Loucy (cell line): ENCODE measurements around the gene PRUNE2.
"Not testable (repeated sequence)": the region's sequence is repeated elsewhere in the genome, so short reads cannot be mapped to it uniquely, and the experiment has no call there.

Experiments
- H2AFZ ChIP-seq: fragments of 200-600 bp; sonication (generic); 2 replicates; pipeline ENCODE4 v1.6.0; 2016; ENCODE audit warnings: antibody characterized with exemption, mild to moderate bottlenecking, low read length, moderate library complexity
- H3F3A ChIP-seq: fragments of 200-600 bp; 2 replicates; pipeline ENCODE4 v1.6.0; 2016; ENCODE audit warnings: antibody characterized with exemption, low read depth, mild to moderate bottlenecking
- H3K27me3 ChIP-seq: fragments of 200-600 bp; sonication (generic); 2 replicates; pipeline ENCODE4 v1.6.1; 2014; ENCODE audit warnings: low read length, mild to moderate bottlenecking; ENCODE audit not compliant: insufficient read depth, poor library complexity, severe bottlenecking
- H3K36me3 ChIP-seq: fragments of 200-600 bp; sonication (generic); 2 replicates; pipeline ENCODE4 v1.6.1; 2016; ENCODE audit warnings: low read length; ENCODE audit not compliant: insufficient read depth
- H3K4me1 ChIP-seq: fragments of 200-600 bp; sonication (generic); 2 replicates; pipeline ENCODE4 v1.5.1; 2014; ENCODE audit warnings: low read length, mild to moderate bottlenecking; ENCODE audit not compliant: insufficient read depth, poor library complexity, severe bottlenecking
- H3K4me2 ChIP-seq: fragments of 200-600 bp; sonication (generic); 2 replicates; pipeline ENCODE4 v1.6.0; 2014; ENCODE audit warnings: antibody characterized with exemption, low read length, low read depth, mild to moderate bottlenecking; ENCODE audit not compliant: poor library complexity, severe bottlenecking
- H3K4me3 ChIP-seq: fragments of 200-600 bp; sonication (generic); 2 replicates; pipeline ENCODE4 v1.5.1; 2014; ENCODE audit warnings: low read length, mild to moderate bottlenecking, mixed read lengths; ENCODE audit not compliant: poor library complexity, severe bottlenecking
- H3K79me2 ChIP-seq: fragments of 200-600 bp; sonication (generic); 2 replicates; pipeline ENCODE4 v1.6.1; 2014; ENCODE audit warnings: low read length; ENCODE audit not compliant: insufficient read depth
- H3K9ac ChIP-seq: fragments of 200-600 bp; sonication (generic); 2 replicates; pipeline ENCODE4 v1.6.0; 2014; ENCODE audit warnings: mild to moderate bottlenecking, low read depth, low read length, moderate library complexity; ENCODE audit not compliant: poor library complexity, severe bottlenecking
- H3K9me2 ChIP-seq: fragments of 200-600 bp; sonication (generic); replicated peaks from 2 replicates; pipeline ENCODE4 v1.6.1; 2016; ENCODE audit warnings: low read depth, low read length, mixed read lengths
- H3K9me3 ChIP-seq: fragments of 200-600 bp; sonication (generic); 2 replicates; pipeline ENCODE4 v1.6.1; 2014; ENCODE audit warnings: mild to moderate bottlenecking, antibody characterized with exemption, low read length, low read depth; ENCODE audit not compliant: insufficient read depth
- H4K20me1 ChIP-seq: fragments of 200-600 bp; sonication (generic); 2 replicates; pipeline ENCODE4 v1.6.0; 2014; ENCODE audit warnings: antibody characterized with exemption, low read length, mild to moderate bottlenecking; ENCODE audit not compliant: insufficient read depth, poor library complexity, severe bottlenecking
- CTCF ChIP-seq: fragments of 200-600 bp; sonication (generic); conservative IDR thresholded peaks from 2 replicates; pipeline ENCODE4 v1.5.1; 2014; ENCODE audit warnings: mild to moderate bottlenecking, antibody characterized with exemption, low read length
- EZH2phosphoT487 ChIP-seq: fragments of 200-600 bp; IDR thresholded peaks from 2 replicates; pipeline ENCODE4 v1.6.1; 2018; ENCODE audit warnings: antibody characterized with exemption, mild to moderate bottlenecking, moderate library complexity, borderline replicate concordance

The PRUNE2 gene

GRCh38 chr9:76676857-76677256 is 229.1 kb downstream of the PRUNE2 start:
- TF ChIP-seq CTCF (no peak), EZH2phosphoT487 (no peak)
- Histone ChIP-seq H2AFZ (no peak overlapping the region), H3K36me3 (no peaks in the 10 kb centered on the region), H3F3A (no peaks in the 10 kb centered on the region), H3K9me2 (no peaks in the 10 kb centered on the region), H3K4me3 (no peak overlapping the region), H3K9me3 (no peaks in the 10 kb centered on the region), H3K4me2 (no peak overlapping the region), H3K9ac (no peak overlapping the region), H4K20me1 (no peaks in the 10 kb centered on the region), H3K4me1 (no peaks in the 10 kb centered on the region), H3K27me3 (no peaks in the 10 kb centered on the region), H3K79me2 (no peaks in the 10 kb centered on the region)

- peak overlapping the region; percentile 20 for H3K9ac ChIP-seq
- H3K4me3 ChIP-seq, result no peak overlapping the region
Observed at GRCh38 chr9:76667521-76667957, 238.4 kb downstream of the PRUNE2 start.

GRCh38 chr9:76665966-76666365 is 239.9 kb downstream of the PRUNE2 start:
- peaks cover 41% of the 10 kb centered on the region for H3K4me1 ChIP-seq
- H3K4me2 ChIP-seq, H3K27me3 ChIP-seq, H3K9ac ChIP-seq, H3K4me3 ChIP-seq, H3K79me2 ChIP-seq, H2AFZ ChIP-seq, H4K20me1 ChIP-seq, H3K9me3 ChIP-seq, H3K9me2 ChIP-seq, H3K36me3 ChIP-seq: not testable (repeated sequence)
- peak; percentile 47 for TF ChIP-seq CTCF
- peaks cover 20% of the 10 kb centered on the region for H3F3A ChIP-seq

More at GRCh38 chr9:76667521-76667957, 238.4 kb downstream of the PRUNE2 start:
- H3K27me3 ChIP-seq, result no peaks in the 10 kb centered on the region
- H3K36me3 ChIP-seq, result no peaks in the 10 kb centered on the region
- no peak overlapping the region for H2AFZ ChIP-seq
- no peaks in the 10 kb centered on the region for H3K9me3 ChIP-seq
- peaks cover 11% of the 10 kb centered on the region for H3F3A ChIP-seq
- H3K4me1 ChIP-seq, result peaks cover 32% of the 10 kb centered on the region
- H4K20me1 ChIP-seq, result no peaks in the 10 kb centered on the region
- no peaks in the 10 kb centered on the region for H3K9me2 ChIP-seq
- peak overlapping the region; percentile 28 for H3K4me2 ChIP-seq
- H3K79me2 ChIP-seq, result peaks cover 5% of the 10 kb centered on the region; the same call in 1 of the 2 replicates
- TF ChIP-seq CTCF (no peak), EZH2phosphoT487 (no peak)
